NCI-H345 treated with DMSO at 0.1 percent for 48 hours (cell line): ENCODE results near the gene NLN.
"Not testable (repeated sequence)": the region's sequence is repeated elsewhere in the genome, so short reads cannot be mapped to it uniquely, and the experiment has no call there.

Source experiments
- DNase-seq: peaks from one replicate; lab custom pipeline; 2025; ENCODE audit not compliant: unreplicated experiment; lab: John Stamatoyannopoulos, UW

The NLN gene

DNA sequence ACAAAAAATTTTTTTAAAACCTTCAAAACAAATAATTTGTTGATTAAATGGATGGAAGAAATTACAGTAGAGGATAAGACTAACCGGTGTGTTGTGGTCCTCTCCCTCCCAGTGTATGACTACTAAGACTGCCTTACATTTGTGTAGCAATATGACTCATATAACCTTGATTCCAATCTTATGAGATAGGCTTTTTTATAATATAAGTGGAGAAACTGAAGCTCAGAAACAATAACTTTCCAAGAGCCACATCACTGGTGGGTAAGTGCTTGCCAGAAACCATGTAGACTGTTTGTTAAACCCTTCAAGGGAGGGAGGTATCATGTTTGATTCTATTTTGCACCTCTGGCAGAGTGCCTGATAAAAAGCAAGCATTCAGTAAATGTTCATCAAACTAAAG lies 47.5 kb downstream of the NLN start:
- DNase-seq = no peak

DNA sequence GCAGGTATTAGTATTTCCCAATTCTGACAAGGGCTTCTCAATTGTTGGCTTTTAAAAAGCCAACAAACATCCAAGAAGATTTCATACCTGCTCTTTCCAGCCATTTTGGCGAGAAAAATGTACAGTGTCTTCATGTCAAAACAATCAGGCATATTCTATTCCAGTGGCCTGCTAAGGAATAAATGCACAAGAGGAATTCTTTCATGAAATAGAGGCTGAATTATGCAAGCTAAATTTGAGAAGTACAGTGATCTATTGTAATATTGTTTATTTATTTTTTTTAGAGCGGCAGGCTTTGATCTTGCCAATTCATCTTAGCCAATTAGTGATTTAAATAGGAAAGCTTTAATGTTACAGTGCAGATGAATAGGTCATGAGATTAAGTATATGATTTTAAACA lies 49.3 kb downstream of the NLN start:
- DNase-seq = no peak

DNA sequence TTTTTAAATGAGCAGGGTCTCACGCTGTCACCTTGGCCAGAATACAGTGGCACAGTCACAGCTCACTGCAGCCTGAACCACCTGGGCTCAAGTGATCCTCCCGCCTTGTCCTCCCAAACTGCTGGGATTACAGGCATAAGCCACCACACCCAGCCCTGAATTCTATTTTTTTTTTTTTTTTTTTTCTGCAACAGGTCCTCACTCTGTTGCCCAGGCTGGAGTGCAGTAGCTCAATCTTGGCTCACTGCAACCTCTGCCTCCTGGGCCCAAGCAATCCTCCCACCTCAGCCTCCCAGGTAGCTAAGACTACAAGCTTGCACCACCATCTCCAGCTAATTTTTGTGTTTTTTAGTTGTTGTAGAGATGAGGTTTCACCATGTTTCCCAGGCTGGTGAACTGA lies 51.0 kb downstream of the NLN start:
- DNase-seq = not testable (repeated sequence)

DNA sequence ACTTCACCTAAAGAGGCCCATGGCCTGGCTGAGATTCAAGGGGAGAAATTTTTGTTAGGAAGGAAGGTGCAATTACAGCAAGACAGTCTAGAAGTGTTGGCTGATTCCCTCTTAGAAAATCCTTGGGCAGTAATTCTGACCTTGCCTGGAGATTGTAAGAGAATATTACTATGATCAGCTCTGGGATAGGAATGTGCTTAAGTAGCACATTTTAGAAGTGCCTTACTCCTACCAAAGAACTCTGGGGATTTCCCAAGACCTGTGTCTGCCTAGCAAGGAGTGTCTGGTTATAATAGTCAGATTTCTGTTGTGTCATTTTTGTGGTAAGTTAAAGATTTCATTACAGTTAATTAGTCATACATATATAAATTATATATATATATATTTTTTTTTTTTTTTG lies 52.3 kb downstream of the NLN start:
- no peak for DNase-seq

DNA sequence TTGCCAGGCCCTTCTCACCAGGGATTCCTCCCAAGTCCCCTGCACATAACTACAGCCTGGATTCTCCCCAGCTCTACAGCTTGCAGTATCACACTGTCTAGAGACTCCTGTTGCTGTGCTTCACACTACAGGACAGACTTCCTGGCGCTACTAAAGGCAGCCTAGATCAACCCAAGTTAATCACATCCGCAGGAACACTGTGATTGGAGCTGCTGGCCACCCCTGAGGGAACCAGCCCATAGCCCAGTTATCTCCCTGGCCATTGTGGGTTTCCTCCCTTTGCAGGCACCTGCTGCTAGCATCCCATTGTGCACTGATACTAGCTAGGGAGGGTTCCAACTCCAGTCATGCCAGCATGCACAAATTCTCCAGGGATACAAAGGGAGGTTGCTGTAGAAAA lies 53.5 kb downstream of the NLN start:
- DNase-seq = no peak

DNA sequence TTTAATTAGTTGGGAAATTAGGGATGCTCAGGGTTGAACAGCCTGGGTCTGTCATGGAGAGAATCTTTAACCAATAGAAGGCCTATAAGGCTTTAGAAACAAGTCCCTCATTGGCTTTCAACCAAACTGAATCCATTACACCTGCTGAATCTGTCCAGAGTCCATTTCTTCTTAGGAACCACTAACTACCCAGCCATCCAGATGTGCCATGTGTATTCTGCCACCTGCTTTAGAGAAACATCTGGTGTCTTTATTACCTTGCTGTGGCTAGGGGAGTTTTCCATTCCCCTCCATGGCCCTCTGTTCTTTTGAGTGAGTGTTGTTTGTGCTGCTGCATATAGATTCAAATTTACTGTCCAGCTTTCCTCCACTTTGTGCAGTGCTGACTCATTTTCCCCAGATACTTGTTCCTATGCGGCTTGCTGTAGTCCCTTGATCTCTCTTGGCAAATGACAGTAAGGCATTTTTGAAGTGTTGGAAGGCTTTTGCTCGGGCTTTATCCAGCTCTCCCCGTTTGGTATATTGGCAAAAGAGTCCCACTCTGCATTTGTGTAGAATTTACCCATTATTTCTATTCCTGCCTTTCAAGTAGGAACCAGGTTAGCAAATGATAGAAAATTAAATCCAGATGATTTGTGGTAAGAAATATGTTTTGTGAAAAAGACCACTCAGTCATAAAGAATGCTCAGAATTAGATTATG lies 54.6 kb downstream of the NLN start:
- DNase-seq = no peak

DNA sequence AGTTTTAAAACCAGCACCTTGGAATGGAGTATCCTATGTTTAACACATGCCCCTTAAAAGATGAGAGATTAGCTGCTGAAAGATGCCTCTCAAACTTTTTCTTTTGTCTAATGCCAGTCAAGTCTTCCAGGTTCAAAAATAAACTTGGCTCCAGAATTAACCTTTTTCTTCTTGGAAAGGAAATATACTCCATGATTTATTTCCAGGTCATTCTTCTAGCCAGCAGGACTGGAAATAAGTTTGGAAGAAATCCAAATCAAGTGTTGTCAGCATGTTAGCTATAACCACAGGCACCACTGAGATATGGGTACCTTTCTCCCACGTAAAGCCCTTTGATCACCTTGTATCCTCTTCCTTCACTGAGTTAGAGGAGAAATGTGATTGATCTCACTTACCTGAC lies 56.1 kb downstream of the NLN start:
- DNase-seq = no peak

DNA sequence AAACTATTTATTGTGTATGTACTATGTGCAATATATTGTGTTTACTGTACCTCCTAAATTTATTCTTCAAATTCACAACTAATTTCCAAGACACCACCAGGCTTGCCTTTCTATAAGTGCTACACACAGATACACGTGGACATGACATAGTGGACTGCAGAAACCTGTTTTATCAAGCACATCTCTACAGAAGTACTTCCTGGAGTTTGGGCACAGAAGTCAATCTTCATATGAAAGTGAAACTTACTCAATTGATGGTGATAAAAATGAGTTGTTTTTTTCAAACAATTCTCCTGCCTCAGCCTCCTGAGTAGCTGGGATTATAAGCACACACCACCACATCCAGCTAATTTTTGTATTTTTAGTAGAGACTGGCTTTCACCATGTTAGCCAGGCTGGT lies 57.6 kb downstream of the NLN start:
- no peak for DNase-seq

DNA sequence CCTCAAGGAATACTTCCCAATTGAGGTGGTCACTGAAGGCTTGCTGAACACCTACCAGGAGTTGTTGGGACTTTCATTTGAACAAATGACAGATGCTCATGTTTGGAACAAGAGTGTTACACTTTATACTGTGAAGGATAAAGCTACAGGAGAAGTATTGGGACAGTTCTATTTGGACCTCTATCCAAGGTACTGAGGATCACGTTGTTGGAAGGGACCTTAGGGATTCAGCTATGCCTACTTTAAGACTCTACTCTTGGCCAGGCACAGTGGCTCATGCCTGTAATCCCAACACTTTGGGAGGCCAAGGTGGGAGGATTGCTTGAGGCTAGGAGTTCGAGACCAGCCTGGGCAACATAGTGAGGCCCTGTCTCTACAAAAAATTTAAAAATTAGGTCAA lies 66.3 kb downstream of the NLN start:
- DNase-seq = not testable (repeated sequence)

DNA sequence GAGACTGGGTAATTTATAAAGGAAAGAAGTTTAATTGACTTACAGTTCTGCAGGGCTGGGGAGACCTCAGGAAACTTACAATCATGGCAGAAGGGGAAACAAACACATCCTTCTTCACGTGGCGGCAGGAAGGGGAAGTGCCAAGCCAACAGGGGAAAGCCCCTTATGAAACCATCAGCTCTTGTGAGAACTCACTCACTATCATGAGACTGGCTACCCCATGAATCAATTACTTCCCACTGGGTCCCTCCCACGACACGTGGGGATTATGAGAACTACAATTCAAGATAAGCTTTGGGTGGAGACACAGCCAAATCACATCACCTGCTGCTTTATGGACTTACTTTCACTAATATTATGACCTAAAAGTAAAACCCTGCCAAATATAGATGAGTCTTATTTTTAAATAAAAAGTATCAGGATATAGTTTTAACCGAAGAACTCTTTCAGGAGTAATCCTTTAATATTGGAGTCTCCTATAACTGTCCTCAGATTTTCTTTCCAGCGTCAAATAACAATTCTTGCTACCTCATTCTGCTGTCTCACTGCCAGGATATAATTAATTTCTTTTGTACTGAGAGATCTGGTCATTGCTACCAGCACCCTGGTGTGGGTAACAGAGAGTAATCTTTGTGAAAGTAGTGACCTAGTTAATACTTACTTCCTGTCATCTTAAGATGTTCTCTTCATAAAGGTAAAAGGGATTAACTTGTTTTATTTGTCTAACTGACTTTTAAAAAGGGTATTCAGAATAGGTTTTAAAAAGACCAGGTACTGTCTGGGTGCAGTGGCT lies 68.6 kb downstream of the NLN start:
- DNase-seq = no peak

DNA sequence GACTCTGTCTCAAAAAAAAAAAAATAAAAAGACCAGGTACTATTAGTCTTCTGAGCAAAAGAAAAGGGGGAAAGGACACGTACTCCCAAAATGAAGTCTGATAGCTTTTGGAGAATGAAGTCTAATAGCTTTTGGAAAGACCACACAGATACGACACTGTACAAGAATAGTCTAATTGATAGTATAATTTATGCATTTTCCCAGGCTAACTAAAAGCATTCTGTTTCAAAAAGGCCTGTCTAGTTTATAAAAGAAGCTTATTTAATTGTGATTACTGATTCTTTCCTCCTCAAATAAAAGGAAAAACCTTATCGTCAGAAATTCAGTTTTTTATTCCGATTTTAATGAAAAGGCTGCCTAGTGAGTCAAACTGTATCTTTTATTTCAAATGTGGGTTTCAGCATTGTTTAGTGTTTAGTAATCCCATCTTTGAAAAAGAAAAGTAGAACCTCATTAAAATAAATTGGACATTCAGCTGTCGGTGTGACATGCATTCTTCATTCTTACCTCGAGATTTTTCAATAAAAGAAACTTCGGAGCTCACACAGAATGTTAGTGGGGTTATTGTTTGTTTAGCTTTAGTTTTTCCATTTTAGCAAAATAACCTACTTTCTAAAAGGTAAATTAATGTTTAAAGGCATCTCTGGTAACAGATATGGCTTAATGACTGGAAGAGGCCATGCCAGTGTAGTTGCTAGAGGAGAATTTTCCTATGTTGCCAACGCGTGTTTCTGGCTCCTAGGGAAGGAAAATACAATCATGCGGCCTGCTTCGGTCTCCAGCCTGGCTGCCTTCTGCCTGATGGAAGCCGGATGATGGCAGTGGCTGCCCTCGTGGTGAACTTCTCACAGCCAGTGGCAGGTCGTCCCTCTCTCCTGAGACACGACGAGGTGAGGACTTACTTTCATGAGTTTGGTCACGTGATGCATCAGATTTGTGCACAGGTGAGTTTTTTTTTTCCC lies 70.0 kb downstream of the NLN start:
- DNase-seq = no peak

DNA sequence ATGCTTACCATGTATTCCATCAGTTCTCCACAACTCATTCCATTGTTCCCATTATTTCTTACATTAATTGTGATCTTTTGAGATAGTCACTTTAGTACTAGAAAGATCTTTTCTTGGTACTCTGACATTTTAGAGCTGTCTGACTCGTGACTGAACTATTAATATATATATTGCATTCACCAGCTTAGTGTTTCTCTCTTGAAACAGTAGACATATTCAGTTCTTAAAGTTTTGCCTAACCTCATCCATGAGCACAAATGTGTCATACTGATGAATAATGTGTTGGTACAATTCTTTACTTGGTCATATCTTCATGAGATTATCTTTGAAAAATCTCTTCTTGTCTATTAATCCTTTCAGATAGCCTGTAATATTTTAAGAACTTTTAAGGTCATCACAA lies 74.3 kb downstream of the NLN start:
- DNase-seq = no peak

DNA sequence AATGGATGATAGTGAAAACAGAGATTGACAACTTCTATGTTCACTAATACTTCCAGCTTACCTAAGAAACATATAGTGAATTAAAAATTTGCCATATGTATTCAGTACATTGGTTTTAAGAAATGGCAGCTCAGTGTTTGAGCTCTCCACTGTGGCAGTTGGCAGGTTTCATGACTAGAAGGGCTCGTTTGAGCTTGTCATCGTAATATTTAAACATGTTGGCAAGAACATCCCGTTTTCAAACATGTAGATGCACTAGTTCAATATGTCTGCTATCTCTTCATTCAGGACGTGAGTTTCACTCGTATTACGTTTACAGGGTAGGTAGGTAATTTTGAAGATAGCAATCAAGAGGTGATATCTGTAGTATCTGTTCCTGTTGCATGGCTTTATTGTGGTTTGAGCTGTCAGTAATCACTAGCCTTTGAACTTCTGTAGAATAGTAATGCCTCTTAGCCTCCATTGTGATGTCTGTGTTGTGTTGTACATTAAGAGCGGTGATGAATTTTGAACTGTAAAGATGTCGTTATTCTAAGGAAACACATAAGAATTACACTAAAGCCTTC lies 74.8 kb downstream of the NLN start:
- DNase-seq = no peak

DNA sequence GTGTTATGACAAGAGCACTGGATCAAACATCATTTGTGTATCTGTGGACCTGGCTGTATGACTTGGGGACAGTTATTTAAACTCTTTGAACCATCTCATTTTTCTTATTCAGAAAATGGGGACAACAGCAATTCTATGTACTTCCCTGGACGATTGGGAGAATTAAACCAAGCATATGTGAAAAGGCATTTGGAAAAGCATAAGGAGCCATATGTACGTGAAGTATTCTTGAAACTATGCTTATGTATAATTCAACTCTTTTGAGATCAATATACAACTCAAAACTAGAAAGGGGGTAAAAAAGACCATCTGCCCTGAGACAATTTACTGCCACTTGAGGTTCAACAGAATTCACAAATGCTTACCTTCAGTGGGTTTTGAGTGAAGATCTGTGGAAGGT lies 75.5 kb downstream of the NLN start:
- DNase-seq = no peak

DNA sequence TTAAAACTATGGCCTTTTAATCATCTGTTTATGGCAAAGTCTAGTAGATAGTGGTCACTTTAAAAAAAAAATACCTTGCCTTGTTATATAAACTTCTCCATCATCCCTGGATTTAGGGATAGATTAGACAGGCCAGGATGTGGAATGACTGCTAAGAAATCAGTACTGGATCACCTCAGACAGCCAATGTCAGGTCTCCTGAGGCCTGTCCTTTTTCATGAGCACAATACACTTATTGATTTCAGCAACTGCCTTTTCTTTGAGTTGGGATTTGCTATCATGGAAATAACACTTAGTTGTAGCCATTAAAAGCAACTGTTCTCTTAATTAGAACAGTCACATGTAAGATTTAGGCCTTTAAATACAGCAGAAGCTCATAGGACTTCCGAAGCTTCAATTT lies 77.9 kb downstream of the NLN start:
- DNase-seq = no peak

DNA sequence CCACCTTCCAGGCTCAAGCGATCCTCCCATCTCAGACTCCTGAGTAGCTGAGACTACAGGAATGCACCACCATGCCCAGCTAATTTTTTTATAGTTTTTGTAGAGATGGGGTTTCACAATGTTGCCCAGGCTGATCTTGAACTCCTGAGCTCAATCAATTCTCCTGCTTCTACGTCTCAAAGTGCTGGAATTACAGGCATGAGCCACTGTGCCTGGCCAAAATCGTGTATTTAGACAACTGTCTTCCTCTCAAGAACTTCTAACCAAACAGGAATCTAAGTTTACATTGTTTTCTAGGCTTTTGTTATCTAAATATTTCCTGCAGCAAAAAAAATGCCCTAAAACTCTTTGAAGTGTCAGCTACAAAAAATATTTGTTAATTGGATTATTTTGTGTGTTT lies 78.8 kb downstream of the NLN start:
- DNase-seq = no peak

DNA sequence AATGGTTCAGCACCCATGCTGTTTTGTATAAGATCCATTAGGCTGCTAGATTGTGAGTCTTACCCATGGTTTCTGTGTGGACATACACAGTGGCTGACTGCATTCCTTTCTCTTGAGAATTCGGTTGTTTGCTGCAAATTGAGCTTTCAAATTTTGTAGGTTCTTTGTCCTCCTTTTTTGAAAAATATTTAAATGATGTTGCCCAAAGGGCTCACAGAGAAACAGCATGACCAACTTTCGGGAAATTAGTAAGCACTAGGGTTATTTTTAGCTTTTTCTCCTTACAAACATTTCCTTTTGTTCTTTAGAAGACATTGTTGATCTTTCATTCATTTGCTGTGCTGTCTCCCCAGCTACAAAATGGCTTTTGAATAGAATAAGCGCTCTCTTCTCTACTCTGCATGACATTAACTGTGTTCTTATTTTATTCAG lies 79.4 kb downstream of the NLN start:
- DNase-seq = no peak

DNA sequence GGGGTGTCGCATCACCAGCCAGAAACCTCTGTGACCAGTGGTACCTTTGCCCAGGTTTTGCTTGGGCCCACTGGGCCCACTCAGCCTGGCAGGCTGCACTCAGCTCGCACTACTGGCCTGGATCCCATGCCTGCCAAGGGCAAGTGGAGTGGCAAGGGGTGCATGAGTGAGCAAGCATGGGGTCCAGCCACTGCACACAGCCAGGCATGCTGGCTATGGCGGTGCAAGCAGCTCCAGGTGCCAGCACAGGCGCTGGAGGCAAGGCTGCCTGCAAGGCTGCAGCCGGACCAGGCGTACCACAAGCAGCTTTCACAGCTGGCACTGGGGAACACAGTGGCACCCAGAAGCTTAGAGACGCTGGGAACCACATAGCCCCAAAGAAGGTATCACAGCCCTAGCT lies 80.1 kb downstream of the NLN start:
- no peak for DNase-seq

DNA sequence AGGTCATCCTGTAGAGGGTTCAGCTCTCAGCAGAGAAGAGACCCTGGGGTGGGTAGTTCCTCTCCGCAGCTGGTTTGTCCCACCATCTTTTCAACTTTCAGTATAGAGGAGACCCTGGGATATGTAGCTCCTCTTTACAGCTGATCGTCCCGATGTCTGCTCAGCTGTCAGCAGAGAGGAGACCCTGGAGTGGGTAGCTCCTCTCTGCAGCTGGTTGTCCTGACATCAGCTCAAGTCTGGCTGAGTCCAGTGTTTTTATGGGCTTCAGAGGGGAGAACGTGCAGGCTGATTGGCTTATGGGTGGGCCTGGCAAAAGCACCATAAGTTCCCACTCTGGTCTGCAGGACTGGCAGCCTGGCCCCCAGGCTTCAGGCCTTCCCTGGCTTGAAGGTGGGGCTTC lies 80.8 kb downstream of the NLN start:
- no peak for DNase-seq

DNA sequence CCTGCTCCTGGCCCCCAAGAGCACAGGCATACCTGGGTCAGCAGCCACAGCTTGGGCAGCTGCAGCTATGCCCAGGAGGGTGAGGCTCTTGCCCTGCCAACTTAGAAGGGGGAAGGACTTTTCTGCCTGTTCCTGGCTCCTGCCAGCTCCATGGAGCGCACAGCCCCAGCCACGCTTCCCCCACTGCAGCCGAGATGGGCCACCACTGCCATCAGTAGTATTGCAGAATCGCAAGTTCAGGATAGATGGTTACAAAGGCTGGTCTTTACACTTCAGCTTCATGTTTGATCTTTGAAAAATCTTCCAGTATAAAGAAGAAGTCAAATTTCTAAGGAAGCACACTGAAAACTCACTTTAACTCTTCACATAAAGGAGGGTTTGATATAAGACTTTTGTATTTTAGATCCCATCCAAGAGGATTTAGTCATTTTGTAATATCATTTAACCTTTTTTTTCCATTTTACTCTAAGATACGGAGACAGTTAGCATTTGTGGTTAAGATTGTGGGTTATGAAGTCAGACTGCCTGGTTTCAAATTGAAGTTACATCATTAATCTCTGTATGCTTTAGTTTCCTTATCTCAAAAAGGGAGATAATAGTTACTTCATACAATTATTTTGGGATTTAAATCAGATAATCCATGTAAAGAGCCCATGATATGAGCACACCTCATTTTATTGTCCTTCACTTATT lies 81.8 kb downstream of the NLN start:
- no peak for DNase-seq

DNA sequence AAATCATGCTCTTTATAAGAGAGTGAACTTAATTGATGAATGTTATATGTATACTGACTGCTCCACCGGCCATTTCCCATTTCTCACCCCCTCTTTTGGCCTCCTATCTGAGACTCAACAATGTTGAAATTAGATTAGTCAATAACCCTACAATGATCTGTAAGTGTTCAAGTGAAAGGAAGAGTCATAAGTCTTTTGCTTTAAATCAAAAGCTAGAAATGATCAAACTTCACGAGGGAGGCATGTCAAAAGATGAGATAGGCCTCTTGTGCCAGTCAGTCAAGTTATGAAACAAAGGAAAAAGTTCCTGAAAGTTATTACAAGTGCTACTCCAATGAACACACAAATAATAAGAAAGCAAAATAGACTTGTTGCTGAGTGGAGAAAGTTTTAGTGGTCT lies 83.1 kb downstream of the NLN start:
- no peak for DNase-seq
